Measurements from ENCODE around the gene TSPAN32. TPM values are rescaled to one million over a fixed set of nuclear protein-coding genes. Genes with fewer than 3 reads are reported as not detected.
A peak's percentile ranks its signal among the peaks of the same experiment; 100 is the strongest.

Gene TSPAN32
- total RNA-seq, 1 donor = 0.43 TPM

- no peak for TF ChIP-seq CTCF (IDR thresholded peaks at IDR 0.05; ENCODE audit: insufficient read depth, low read depth, low read length)
- no peak for DNase-seq (ENCODE audit: low read depth)
Observed at GRCh38 chr11:2314136-2314524, 12.3 kb downstream of the TSPAN32 start.

GRCh38 chr11:2314525-2315394 lies 12.9 kb downstream of the TSPAN32 start:
- TF ChIP-seq CTCF (IDR thresholded peaks at IDR 0.05; ENCODE audit: insufficient read depth, low read depth, low read length) = no peak
- H3K4me3 ChIP-seq (ENCODE audit: low read depth, low read length) = no peak overlapping the region
- DNase-seq (ENCODE audit: low read depth) = peak; percentile 87

More at GRCh38 chr11:2314136-2314524, 12.3 kb downstream of the TSPAN32 start:
- no peak overlapping the region for H3K4me3 ChIP-seq (ENCODE audit: low read depth, low read length)

GRCh38 chr11:2315395-2316168 lies 13.8 kb downstream of the TSPAN32 start:
- no peak for TF ChIP-seq CTCF (IDR thresholded peaks at IDR 0.05; ENCODE audit: insufficient read depth, low read depth, low read length)
- no peak for DNase-seq (ENCODE audit: low read depth)
- H3K4me3 ChIP-seq (ENCODE audit: low read depth, low read length) = no peak overlapping the region

GRCh38 chr11:2316169-2316962 lies 14.6 kb downstream of the TSPAN32 start:
- DNase-seq (ENCODE audit: low read depth) = no peak

GRCh38 chr11:2316963-2317244 lies 15.1 kb downstream of the TSPAN32 start:
- DNase-seq (ENCODE audit: low read depth) = no peak
- H3K4me3 ChIP-seq (ENCODE audit: low read depth, low read length) = no peak overlapping the region
- TF ChIP-seq CTCF (IDR thresholded peaks at IDR 0.05; ENCODE audit: insufficient read depth, low read depth, low read length) = no peak

More at GRCh38 chr11:2316169-2316962, 14.6 kb downstream of the TSPAN32 start:
- no peak overlapping the region for H3K4me3 ChIP-seq (ENCODE audit: low read depth, low read length)
- TF ChIP-seq CTCF (IDR thresholded peaks at IDR 0.05; ENCODE audit: insufficient read depth, low read depth, low read length) = no peak

- no peak for TF ChIP-seq CTCF (IDR thresholded peaks at IDR 0.05; ENCODE audit: insufficient read depth, low read depth, low read length)
- no peak overlapping the region for H3K4me3 ChIP-seq (ENCODE audit: low read depth, low read length)
- no peak for DNase-seq (ENCODE audit: low read depth)
Observed at GRCh38 chr11:2317354-2318050, 15.7 kb downstream of the TSPAN32 start.

Data from fibroblast of villous mesenchyme (primary cell).